ENCODE measurements around the gene GSN.

GSN gene

DNA sequence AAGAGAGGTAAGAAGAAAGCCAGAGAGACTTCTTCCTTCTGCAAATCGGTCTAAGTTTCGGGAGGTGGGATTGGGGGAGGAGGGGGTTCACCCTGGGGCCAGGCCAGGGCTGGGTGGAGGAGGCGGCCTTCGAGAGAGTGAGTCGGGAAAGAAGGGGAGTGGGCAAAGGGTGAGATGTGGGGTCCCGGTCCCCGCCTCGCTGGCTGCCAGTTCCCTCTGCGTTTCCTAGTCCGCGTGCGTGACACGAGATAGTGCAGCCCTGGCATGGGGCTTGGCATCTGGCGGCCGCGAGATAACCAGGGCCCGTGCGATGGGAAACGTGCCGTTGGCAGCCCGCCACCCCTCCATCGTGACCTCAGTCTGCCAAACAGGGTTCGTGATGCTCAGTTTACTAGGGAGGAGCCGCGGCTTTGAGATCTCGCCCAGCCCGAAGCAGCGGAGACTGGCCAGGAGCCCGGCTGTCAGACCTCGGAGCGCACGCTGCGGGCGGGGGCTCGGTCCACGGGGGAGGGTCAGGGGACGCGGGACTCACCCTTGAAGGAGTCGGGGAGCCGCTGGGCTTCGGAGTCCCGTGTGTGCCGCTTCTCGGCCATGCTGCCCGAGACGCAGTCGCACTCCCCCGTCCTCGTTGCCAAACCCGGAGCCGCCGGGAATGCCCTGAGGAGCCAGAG, 101.8 kb downstream of the GSN start, which contains the start of gene STOM:
STOM (minus strand) TSS at position 656 of the 671 bp plus-strand sequence; CDS start at position 593, 63 bp downstream.
- H3K27ac ChIP-seq = no peak within 1 kb of the TSS
- TF ChIP-seq, protein P1, sequence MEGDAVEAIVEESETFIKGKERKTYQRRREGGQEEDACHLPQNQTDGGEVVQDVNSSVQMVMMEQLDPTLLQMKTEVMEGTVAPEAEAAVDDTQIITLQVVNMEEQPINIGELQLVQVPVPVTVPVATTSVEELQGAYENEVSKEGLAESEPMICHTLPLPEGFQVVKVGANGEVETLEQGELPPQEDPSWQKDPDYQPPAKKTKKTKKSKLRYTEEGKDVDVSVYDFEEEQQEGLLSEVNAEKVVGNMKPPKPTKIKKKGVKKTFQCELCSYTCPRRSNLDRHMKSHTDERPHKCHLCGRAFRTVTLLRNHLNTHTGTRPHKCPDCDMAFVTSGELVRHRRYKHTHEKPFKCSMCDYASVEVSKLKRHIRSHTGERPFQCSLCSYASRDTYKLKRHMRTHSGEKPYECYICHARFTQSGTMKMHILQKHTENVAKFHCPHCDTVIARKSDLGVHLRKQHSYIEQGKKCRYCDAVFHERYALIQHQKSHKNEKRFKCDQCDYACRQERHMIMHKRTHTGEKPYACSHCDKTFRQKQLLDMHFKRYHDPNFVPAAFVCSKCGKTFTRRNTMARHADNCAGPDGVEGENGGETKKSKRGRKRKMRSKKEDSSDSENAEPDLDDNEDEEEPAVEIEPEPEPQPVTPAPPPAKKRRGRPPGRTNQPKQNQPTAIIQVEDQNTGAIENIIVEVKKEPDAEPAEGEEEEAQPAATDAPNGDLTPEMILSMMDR (conservative IDR thresholded peaks at IDR 0.05) = no peak

GRCh38 chr9:121371495-121372061, 103.6 kb downstream of the GSN start:
- H3K27ac ChIP-seq = no peak overlapping the region
- TF ChIP-seq, protein P1 (conservative IDR thresholded peaks at IDR 0.05) = no peak

- no peak overlapping the region for H3K27ac ChIP-seq
- TF ChIP-seq, protein P1 (conservative IDR thresholded peaks at IDR 0.05) = no peak
Measured at GRCh38 chr9:121372239-121373010, 104.5 kb downstream of the GSN start.

DNA sequence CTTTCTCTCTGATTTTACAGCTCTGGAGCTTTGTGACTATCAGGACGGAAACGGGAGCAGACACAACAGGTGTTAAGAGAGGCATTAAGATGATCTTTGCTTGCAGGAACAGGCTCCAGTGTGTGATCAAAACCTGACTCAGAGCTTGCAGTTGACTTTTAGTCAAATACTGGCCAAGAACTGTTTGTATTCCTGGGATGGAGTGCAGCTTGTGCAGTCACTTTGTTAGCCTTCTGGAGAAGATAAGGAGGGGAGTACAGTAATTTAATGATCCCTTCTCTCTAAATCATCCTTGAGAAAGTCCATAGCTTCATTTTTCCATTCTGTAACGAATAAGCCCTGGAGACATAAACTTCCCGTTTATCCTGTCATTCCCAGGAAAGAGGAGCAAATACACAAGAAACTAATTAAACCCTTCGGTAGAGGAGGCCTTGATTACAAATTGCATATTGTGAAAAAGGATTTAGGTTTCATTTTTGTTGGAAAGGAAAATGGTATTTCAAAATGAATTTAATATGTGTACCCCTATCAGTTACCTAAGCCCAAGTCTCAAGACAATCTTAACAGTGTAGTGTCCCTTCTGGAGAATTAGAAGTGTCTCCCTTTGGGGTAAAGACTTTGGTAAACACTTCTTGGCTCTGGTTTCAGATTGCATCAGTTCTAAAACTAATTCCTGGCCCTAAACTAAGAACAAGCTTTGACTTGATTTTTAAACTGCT, 105.2 kb downstream of the GSN start:
- TF ChIP-seq, protein P1 (conservative IDR thresholded peaks at IDR 0.05) = no peak
- H3K27ac ChIP-seq = no peak overlapping the region

DNA sequence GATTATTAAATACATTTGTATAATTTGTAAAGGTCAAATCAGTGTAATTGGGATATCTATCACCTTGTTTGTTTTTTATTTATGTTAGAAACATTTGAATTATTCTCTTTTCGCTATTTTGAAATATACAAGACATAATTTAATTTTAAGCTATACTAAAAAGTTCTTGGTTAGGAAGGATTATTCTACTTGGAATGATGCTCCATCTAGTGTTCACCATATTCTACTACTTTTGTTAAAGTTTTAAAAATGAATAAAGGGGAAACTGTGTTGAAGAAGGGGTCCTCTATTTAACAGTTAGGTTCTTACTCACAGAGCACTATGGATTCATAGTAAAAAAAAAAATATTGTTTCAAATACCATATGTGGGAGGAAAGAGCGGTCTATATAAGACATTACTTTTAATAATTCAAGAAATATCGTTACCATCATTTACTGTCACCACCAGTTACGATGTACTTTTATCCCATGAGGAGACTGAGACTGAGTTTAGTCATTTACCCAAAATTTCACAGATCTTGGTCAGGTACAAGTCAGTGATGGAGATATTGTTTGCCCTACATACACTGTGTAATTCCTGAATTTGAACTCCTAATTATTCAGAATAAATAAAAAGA, 108.4 kb downstream of the GSN start:
- no peak overlapping the region for H3K27ac ChIP-seq
- TF ChIP-seq, protein P1 (conservative IDR thresholded peaks at IDR 0.05) = peak; percentile 76

DNA sequence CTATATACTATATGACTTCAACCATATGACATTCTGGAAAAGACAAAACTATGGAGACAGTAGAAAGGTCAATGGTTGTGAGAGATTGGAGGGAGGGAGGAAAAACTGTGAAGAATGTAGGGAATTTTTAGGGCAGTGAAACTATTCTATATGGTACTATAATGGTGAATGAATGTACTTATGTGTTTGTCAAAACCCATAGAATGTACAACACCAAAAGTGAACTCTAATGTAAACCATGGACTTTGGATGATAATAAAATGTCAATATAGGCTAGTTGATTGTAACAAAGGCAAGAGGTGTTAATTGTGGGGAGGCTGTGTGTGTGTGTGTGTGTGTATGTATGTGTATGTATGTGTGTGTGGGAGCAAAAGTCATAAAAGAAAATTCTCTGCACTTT, 112.9 kb downstream of the GSN start:
- no peak overlapping the region for H3K27ac ChIP-seq
- TF ChIP-seq, protein P1 (conservative IDR thresholded peaks at IDR 0.05) = no peak

Measured in VCaP (cell line).